Ovary (tissue), 9 donors: ENCODE measurements around the gene FOXN1. TPM values are rescaled to one million over a fixed set of nuclear protein-coding genes. Genes with fewer than 3 reads are reported as not detected.
"Not testable (repeated sequence)": the region's sequence is repeated elsewhere in the genome, so short reads cannot be mapped to it uniquely, and the experiment has no call there.

Source experiments
- DNase-seq, 5 donors: peaks; one replicate each; pipeline ENCODE4 v3.0.0-alpha.2; 2019 to 2020
- H3K27ac ChIP-seq, 2 donors: fragments of 200-600 bp; one replicate each; pipeline versions ENCODE4 v1.5.1 to v1.8.0; 2019 to 2022
- H3K27me3 ChIP-seq: fragments of 200-600 bp; one replicate; pipeline ENCODE4 v1.8.0; 2022
- H3K36me3 ChIP-seq: fragments of 200-600 bp; sonication (generic); one replicate; pipeline ENCODE4 v1.5.1; 2019
- H3K4me1 ChIP-seq: one replicate; pipeline ENCODE4 v1.8.1; 2013; ENCODE audit warnings: mild to moderate bottlenecking, moderate library complexity; ENCODE audit not compliant: insufficient read depth
- H3K4me3 ChIP-seq: fragments of 200-600 bp; sonication (generic); one replicate; pipeline ENCODE4 v1.5.1; 2017
- H3K9me3 ChIP-seq, 2 donors: fragments of 200-600 bp in 1 of 2; sonication (generic) in 1 of 2; one replicate each; pipeline versions ENCODE4 v1.5.1 to v1.8.1; 2013 to 2019; ENCODE audit warnings: mild to moderate bottlenecking in 1 of 2, moderate library complexity in 1 of 2
- CTCF ChIP-seq, 3 donors: fragments of 450-650 bp in 2 of 3; fragments of 200-600 bp in 1 of 3; IDR thresholded peaks; one replicate each; pipeline versions ENCODE4 v1.5.1 to v1.8.0; 2016 to 2022; ENCODE audit warnings: antibody characterized with exemption in 3 of 3, mild to moderate bottlenecking in 1 of 3
- EP300 ChIP-seq: sonication (generic); formaldehyde crosslinking; IDR thresholded peaks from one replicate; pipeline ENCODE4 v1.6.1; 2017; ENCODE audit warnings: antibody characterized with exemption
- POLR2A ChIP-seq: fragments of 450-650 bp; IDR thresholded peaks from one replicate; pipeline ENCODE4 v1.6.1; 2017; ENCODE audit warnings: antibody characterized with exemption, mild to moderate bottlenecking, moderate library complexity
- WGBS, 3 donors: extraction: QIAGEN DNeasy Blood & Tissue Kit in 1 of 3; methylation state at CpG; one replicate each; pipeline versions ENCODE4 v1.1.5 to v1.1.7; 2013 to 2017; 5-methylcytosine and 5-hydroxymethylcytosine counted together
- intact Hi-C, 4 donors: fragments of 100-400 bp; cut with DNase I; formaldehyde crosslinking; loops; one replicate each; pipeline versions ENCODE4 v1.11.0 to v1.15.1; 2022 to 2023
- polyA plus RNA-seq, 2 donors: library from polyadenylated mRNA; stranded (reverse); fragments of 200-250 nt in 1 of 2; fragments of 350-450 nt in 1 of 2; fragmentation: Illumina TruSeq in 1 of 2; extraction: RNeasy Lipid Tissue Mini Kit (QIAGEN cat#74804) in 1 of 2; gene quantifications; one replicate each; pipeline ENCODE4 v1.2.3, GENCODE V29; 2013 to 2014
- total RNA-seq, 7 donors: library from RNA; depleted of rRNA in 2 of 7; stranded (reverse); fragments of >200 nt in 2 of 7; fragmentation: NEBNext Ultra II Directional in 3 of 7; extraction: Animal tissue kit (Norgen Biotek cat#: 25700) in 3 of 7; gene quantifications; one replicate each; pipeline versions ENCODE4 v1.1.0 to v1.2.4, GENCODE V29; 2016 to 2023
- donor health status: DM: no; HTN: no; CAD: no; lungs with moderate emphysema.
- donor health status: DM: no; HTN: no; CAD: no.
- donor health status: Bipolar disorder and iron deficiency.
- donor health status: DM: yes; HTN: yes; CAD: no.
- donor health status: DM: no; HTN: no; CAD: no.
- donor health status: DM: yes; HTN: yes; CAD: no.

The FOXN1 gene
- total and polyA plus RNA-seq, 9 donors: not detected

GRCh38 chr17:28466521-28467048 is 39.6 kb upstream of the FOXN1 start:
- no peak for DNase-seq
- 40 to 54% (median 42%) methylated on average over 5 of the region's 5 CpGs for WGBS, 3 donors
- Histone ChIP-seq H3K36me3 (no peaks in the 10 kb centered on the region), H3K4me1 (no peaks in the 10 kb centered on the region), H3K27me3 (no peaks in the 10 kb centered on the region), H3K4me3 (no peak overlapping the region), H3K9me3 (no peaks in the 10 kb centered on the region), H3K27ac (no peak overlapping the region)
- no peak for TF ChIP-seq EP300
- no peak for TF ChIP-seq POLR2A
- no peak for TF ChIP-seq CTCF (IDR thresholded peaks at IDR 0.05)
- intact Hi-C loops: no loop called here

- H3K9me3 ChIP-seq: no peaks in the 10 kb centered on the region
- H3K36me3 ChIP-seq: no peaks in the 10 kb centered on the region
- no peak overlapping the region for H3K27ac ChIP-seq
- intact Hi-C loops: no loop called here
- no peak overlapping the region for H3K4me3 ChIP-seq
- no peaks in the 10 kb centered on the region for H3K4me1 ChIP-seq
- no peak for DNase-seq
- no peaks in the 10 kb centered on the region for H3K27me3 ChIP-seq
- 60 to 75% (median 69%) methylated on average over 17 of the region's 17 CpGs for WGBS, 3 donors
- TF ChIP-seq CTCF (IDR thresholded peaks at IDR 0.05) (no peak), EP300 (no peak), POLR2A (no peak)
Measured at GRCh38 chr17:28467456-28468025, 38.6 kb upstream of the FOXN1 start.

GRCh38 chr17:28468033-28468735 is 38.0 kb upstream of the FOXN1 start:
- 76 to 87% (median 82%) methylated on average over 19 to 20 of the region's 20 CpGs for WGBS, 3 donors
- H3K4me1 ChIP-seq, intact Hi-C loops, H3K36me3 ChIP-seq, DNase-seq, H3K27me3 ChIP-seq, H3K27ac ChIP-seq, H3K4me3 ChIP-seq, H3K9me3 ChIP-seq: not testable (repeated sequence)

- no peak overlapping the region for H3K27ac ChIP-seq
- intact Hi-C loops: no loop called here
Measured at GRCh38 chr17:28468781-28469180, 37.4 kb upstream of the FOXN1 start.

More at GRCh38 chr17:28468781-28469180, 37.4 kb upstream of the FOXN1 start:
- no peaks in the 10 kb centered on the region for H3K36me3 ChIP-seq
- H3K4me3 ChIP-seq: no peak overlapping the region
- H3K9me3 ChIP-seq: no peaks in the 10 kb centered on the region
- DNase-seq: no peak
- H3K4me1 ChIP-seq: no peaks in the 10 kb centered on the region
- no peak for TF ChIP-seq POLR2A
- no peak for TF ChIP-seq EP300
- TF ChIP-seq CTCF (IDR thresholded peaks at IDR 0.05): no peak
- H3K27me3 ChIP-seq: no peaks in the 10 kb centered on the region
